Spleen (tissue), 7 donors: Measurements from ENCODE around the gene MIA2.

Experiments
- CTCF ChIP-seq, 11 experiments: fragments of 200-600 bp in 7 of 11; fragments of 450-650 bp in 4 of 11; sonication (generic) in 4 of 11; IDR thresholded peaks in 8 of 11; conservative IDR thresholded peaks in 3 of 11; 1 replicate in 7 of 11; 2 replicates in 4 of 11; pipeline versions ENCODE4 v1.4.0 to v1.8.0; 2016 to 2021; ENCODE audit warnings: antibody characterized with exemption in 11 of 11, inconsistent platforms in 4 of 11, mild to moderate bottlenecking in 1 of 11
- POLR2A ChIP-seq, 3 donors: fragments of 450-650 bp; IDR thresholded peaks; one replicate each; pipeline ENCODE4 v1.5.1; 2017; ENCODE audit warnings: antibody characterized with exemption in 3 of 3, mild to moderate bottlenecking in 1 of 3
- donor health status: DM: no; HTN: no; CAD: no; lungs with moderate emphysema.
- donor health status: DM: no; HTN: no; CAD: no.
- donor health status: DM: no; HTN: no; CAD: no.

GRCh38 chr14:39276005-39276404, 42.3 kb downstream of the MIA2 start:
- TF ChIP-seq CTCF (IDR thresholded peaks at IDR 0.05 in 8 of 11, conservative IDR thresholded peaks at IDR 0.05 in 3 of 11), result no peak
- TF ChIP-seq POLR2A (IDR thresholded peaks at IDR 0.05), result no peak
